Activated T-helper 1 cell treated with anti-CD3 and anti-CD28 coated beads, Interleukin-2, amount 50 U/mL, for 16 hours (primary cell): ENCODE results near the gene EIF1.
"Not testable (repeated sequence)": the region's sequence is repeated elsewhere in the genome, so short reads cannot be mapped to it uniquely, and the experiment has no call there.

Source experiments
- DNase-seq, 2 donors: peaks; one replicate each; pipeline ENCODE4 v3.0.0-alpha.2; 2020; ENCODE audit warnings: low read depth in 1 of 2, low spot score in 1 of 2

Gene EIF1

GRCh38 chr17:41688641-41689496 is at the start of gene EIF1:
TSS of gene EIF1 (plus strand) at chr17:41688885. CDS start at chr17:41689039, 154 bp downstream.
- DNase-seq = peak; percentile 100

DNA sequence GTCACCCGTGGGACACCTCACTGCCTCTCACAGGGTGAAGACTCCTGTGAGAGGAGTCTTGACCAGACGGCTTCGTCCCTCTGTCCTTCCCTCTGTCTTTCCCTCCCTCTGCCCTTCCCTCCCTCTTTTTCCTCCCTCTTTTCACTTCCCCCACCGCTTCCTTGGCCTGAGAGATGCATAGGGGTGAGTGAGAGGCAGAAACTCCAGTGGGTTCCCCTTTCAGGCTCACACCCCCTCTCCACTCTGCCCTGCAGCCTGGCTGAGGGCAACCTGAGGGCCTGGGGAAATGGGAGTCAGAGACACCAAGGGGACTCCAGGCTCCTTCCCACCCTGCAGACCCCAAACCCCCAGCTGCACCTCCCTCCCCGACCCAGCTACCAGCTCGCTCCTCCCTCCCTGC is 49.7 kb upstream of the EIF1 start:
- DNase-seq = no peak

- DNase-seq = no peak
These were observed 48.9 kb upstream of the EIF1 start for GRCh38 chr17:41639492-41640473.

- not testable (repeated sequence) for DNase-seq
These were observed 48.1 kb upstream of the EIF1 start for GRCh38 chr17:41640596-41640995.

DNA sequence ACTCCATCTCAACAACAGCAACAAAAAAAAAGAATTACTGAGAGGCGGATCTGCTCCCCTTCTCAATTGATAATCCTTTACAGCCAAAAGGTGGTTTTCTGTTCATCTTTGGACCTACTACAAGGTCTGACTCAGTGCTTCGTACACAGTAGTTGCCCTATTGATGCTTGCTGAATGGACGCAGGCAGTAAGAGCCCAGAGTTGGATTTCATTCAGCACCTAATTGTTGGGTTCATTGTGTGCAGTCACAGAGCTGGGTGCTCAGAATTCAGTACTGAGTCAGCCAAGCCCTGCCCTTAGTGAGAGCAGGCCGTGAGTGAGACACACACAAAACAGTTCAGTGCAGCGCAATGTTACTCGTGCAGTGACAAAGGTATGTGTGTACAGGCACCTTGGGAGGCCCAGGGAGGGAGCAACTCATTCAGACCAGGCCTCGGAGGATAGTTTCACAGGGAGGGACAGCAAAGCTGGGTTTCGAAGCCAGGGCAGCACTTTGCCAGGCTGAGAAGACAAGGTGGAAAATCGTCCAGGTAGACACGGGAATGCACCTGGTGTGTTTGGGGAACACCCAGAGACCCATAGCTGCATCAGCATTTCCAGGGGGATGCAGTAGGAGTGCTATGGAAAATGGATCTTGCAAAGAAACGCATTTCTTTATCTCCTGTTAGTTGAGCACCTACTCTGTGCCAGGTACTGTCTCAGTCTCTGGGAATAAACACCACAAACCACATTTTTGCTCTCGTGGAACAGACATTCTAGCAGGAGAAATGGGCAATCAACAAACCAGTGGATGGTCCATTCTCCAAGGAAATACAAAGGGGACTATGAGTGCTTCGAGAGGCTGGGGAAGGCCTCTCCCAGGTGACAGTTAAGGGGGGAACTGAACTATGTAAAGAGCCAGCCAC is 46.2 kb upstream of the EIF1 start:
- DNase-seq = no peak

DNA sequence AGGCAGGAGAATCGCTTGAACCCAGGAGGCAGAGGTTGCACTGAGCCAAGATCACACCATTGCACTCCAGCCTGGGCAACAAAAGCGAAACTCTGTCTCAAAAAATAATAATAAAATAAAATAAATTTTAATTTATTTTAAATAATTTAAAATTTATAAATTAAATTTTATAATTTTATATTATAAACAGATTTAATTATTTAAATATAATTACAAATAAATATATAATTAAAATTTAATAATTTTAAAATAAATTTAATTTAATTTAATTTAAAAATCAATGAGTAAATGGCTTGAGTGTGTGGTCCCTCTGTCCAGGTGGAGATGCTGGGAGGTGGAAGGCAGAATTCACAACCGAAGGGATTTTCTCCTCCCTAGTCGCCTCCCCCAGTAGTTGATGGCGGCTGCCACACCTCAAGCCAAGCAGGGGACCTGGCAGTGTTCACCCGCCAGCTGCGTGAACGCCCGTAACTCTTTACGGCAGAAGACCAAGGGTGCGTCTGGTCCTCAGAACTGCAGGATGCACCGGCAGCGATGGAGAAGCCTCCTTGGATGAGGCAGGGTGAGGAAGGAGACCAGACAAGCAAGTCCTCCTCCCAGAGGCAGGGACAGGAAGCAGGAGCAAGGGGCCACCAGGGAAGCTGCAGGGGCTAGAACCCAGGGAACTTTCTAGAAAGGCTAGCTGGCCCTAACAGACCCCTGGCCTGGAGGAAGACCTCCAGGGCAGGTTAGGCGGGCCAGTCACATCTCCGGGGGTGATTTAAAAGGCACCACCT is 41.5 kb upstream of the EIF1 start:
- DNase-seq = no peak

GRCh38 chr17:41647940-41648410 is 40.7 kb upstream of the EIF1 start:
- peak; percentile 79 to 88 for DNase-seq

DNA sequence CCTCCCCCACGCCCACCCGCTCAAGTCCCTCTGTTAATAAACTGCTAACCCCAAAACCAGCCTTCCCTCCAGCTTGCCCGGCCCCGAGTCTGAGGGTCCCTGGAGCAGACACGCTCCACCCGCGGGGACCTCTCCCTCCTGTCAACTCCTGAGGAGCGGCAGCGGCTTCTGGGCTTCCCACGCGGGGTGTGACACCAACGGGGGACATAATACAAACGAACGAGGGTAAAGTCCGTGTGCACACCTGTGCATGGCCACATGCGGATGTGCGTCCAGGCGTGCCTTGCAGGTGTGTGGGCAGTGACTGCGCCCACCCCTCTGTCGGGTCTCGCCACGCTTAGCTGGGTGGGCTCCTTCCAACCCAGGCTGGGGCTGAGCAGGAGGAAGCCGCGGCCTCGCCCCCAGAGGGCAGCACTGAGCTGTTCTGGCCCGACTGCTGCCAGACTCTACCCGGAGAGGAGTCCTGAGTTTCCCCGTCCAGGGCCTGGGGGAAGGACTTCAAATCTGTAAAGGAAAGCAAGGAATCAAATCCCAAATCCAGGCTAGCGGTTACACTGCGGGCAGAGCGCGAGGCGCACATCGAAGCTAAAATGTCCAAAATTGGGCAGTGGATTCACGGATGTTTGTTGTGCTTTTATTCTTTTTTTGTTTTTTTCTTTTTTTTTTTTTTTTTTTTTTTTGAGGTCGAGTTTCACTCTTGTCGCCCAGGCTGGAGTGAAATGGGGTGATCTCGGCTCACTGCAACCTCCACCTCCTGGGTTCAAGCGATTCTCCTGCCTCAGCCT is 40.1 kb upstream of the EIF1 start:
- peak; percentile 69 to 78 for DNase-seq

DNA sequence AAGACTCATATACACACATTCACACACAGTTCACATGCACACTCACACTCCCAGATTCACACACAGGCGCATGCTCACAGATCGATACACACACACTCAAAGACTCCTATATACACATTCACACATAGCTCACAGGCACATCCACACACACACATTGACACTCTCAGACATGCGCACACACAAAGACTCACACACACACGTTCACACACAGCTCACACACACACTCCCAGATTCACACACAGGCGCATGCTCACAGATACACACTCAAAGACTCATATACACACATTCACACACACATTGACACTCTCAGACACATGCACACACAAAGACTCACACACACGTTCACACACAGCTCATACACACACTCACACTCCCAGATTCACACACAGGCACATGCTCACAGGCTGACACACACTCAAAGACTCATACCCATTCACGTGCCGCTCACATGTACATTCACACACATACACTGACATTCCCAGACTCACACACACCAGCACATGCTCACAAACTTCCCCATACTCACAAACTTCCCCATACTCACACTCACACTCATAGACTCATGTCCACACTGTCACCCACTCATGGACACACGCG is 38.7 kb upstream of the EIF1 start:
- DNase-seq = no peak

GRCh38 chr17:41650794-41651624 is 37.7 kb upstream of the EIF1 start:
- no peak for DNase-seq

GRCh38 chr17:41651625-41652460 is 36.8 kb upstream of the EIF1 start:
- DNase-seq = no peak

DNA sequence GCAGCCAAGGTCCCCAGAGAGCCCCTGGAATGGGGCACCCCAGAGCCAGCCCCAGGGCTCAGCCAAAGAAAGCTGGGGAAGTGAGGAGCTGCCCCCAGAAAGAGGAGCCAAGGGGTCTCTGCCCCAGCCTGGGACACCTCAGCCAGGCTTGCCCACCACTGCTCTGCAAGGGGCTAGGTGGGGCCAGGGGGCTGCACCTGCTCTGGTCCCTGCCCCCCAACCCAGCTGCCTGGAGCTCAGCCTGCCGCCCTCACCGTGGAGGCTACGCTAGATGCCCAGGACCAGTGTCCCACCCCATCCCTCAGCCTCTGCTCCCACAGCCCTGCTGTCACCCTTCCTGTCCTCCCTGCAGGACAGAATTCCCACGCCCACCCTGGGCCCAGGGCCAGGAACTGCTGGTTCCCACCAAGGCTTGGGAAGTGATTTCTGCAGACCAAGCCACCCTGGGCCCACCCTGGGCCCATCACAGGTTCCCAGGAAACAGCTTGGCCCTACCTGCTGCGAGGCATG is 36.2 kb upstream of the EIF1 start:
- DNase-seq = no peak

DNA sequence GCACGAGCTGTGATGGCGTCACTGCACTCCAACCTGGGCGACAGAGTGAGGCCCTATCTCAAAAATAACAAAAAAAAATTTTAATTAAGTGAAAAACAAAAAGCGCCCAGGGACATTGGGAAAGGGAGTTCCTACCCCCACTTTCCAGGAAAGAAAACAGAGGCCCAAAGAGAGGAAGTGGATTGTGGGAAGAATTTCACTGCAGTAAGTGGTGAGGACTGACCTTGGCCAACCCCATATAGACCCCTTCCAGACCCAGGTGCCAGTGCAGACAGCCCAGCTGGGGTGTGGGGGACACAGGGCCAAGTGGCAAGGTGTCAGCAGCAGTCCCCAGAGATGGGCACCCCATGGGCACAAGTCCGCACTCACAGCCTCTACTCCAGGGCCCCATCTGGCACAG is 35.3 kb upstream of the EIF1 start:
- no peak for DNase-seq

DNA sequence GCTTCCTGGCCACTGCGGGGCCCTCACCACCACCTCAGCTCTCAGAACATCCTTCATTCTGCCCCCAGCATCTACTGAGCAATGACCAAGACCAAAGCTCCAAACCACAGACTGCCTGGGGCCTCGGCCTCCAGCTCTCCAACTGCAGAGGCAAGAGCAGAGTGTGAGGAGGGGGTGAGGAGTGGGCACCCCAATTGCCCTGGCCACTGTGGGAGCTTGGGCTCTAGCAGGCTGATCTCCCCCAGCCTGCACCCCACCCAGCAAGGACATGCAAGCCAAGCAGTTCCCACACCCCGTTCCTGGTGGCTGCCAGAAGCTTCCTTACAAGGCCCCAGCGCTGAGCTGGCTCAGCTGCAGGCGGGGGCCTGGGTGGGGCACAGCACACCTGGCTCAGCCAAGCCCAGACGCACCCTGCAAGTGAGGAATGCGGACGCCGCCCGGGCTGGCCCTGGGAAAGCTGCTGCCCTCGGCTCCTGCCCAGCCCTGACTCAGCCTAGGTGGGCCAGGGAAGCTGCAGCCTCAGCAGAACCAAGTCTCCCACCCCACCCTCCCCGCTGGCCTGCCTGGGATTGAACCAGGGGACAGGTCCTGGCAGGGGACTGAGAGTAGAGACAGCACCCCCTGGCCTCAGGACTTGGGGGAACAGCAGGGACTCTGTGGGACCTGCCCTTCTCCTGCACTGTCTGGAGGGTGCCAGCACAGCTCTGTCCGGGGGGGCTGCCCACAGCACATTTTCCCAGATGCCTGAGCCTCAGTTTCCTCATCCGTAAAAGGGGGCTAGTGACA is 34.6 kb upstream of the EIF1 start:
- DNase-seq = no peak

GRCh38 chr17:41654678-41655607 is 33.7 kb upstream of the EIF1 start:
- DNase-seq = no peak
